Measurements from ENCODE around the gene PZP. TPM values are rescaled to one million over a fixed set of nuclear protein-coding genes. Genes with fewer than 3 reads are reported as not detected.

PZP gene
- total RNA-seq, 1 donor from 2014 or later, result not detected

- no peaks in the 10 kb centered on the region for H3K79me2 ChIP-seq (ENCODE audit: insufficient read depth, low read length)
- H3K27me3 ChIP-seq (ENCODE audit: insufficient read depth, low read length), result no peaks in the 10 kb centered on the region
- no peaks in the 10 kb centered on the region for H3K36me3 ChIP-seq (ENCODE audit: insufficient read depth, low read length)
- H3K4me2 ChIP-seq (ENCODE audit: low read length), result no peak overlapping the region
- Mint-ChIP-seq H3K4me1 (ENCODE audit: low read depth, unreplicated experiment) (no peaks in the 10 kb centered on the region), H3K9me3 (ENCODE audit: unreplicated experiment) (peaks cover 3% of the 10 kb centered on the region), H3K36me3 (ENCODE audit: low read depth, unreplicated experiment) (no peaks in the 10 kb centered on the region), H3K27ac (ENCODE audit: unreplicated experiment) (no peak overlapping the region), H3K4me3 (ENCODE audit: unreplicated experiment) (no peak overlapping the region), H3K27me3 (ENCODE audit: low read depth, unreplicated experiment) (no peaks in the 10 kb centered on the region)
- H3K4me1 ChIP-seq (ENCODE audit: insufficient read depth, low read length), result no peaks in the 10 kb centered on the region
- DNase-seq (ENCODE audit: low read depth) (no peak), FAIRE-seq (no peak)
- no peak overlapping the region for H3K27ac ChIP-seq (ENCODE audit: low read depth, low read length)
- H3K4me3 ChIP-seq (ENCODE audit: insufficient read depth, low read depth, low read length), result no peak overlapping the region
- no peak overlapping the region for H2AFZ ChIP-seq (ENCODE audit: low read depth, low read length)
- H3K9ac ChIP-seq (ENCODE audit: low read length), result no peak overlapping the region
- no peaks in the 10 kb centered on the region for H4K20me1 ChIP-seq (ENCODE audit: insufficient read depth, low read length)
- no peaks in the 10 kb centered on the region for H3K9me3 ChIP-seq (ENCODE audit: insufficient read depth, low read depth, low read length)
- TF ChIP-seq CTCF (IDR thresholded peaks at IDR 0.05; ENCODE audit: insufficient read depth, low read depth, low read length) (no peak), EZH2 (IDR thresholded peaks at IDR 0.05; ENCODE audit: insufficient read depth, low read length) (no peak)
Measured at GRCh38 chr12:9132008-9132535, 76.1 kb downstream of the PZP start.

GRCh38 chr12:9130244-9130643, 78.0 kb downstream of the PZP start:
- no peak overlapping the region for H3K27ac ChIP-seq (ENCODE audit: low read depth, low read length)
- FAIRE-seq (no peak), DNase-seq (ENCODE audit: low read depth) (no peak)
- TF ChIP-seq CTCF (IDR thresholded peaks at IDR 0.05; ENCODE audit: insufficient read depth, low read depth, low read length), result no peak
- TF ChIP-seq EZH2 (IDR thresholded peaks at IDR 0.05; ENCODE audit: insufficient read depth, low read length), result no peak
- Mint-ChIP-seq H3K4me1 (ENCODE audit: low read depth, unreplicated experiment) (no peaks in the 10 kb centered on the region), H3K36me3 (ENCODE audit: low read depth, unreplicated experiment) (no peaks in the 10 kb centered on the region), H3K27me3 (ENCODE audit: low read depth, unreplicated experiment) (no peaks in the 10 kb centered on the region), H3K9me3 (ENCODE audit: unreplicated experiment) (peaks cover 3% of the 10 kb centered on the region), H3K27ac (ENCODE audit: unreplicated experiment) (no peak overlapping the region), H3K4me3 (ENCODE audit: unreplicated experiment) (no peak overlapping the region)
- H3K36me3 ChIP-seq (ENCODE audit: insufficient read depth, low read length), result no peaks in the 10 kb centered on the region
- H3K4me3 ChIP-seq (ENCODE audit: insufficient read depth, low read depth, low read length), result no peak overlapping the region
- no peaks in the 10 kb centered on the region for H4K20me1 ChIP-seq (ENCODE audit: insufficient read depth, low read length)
- no peak overlapping the region for H2AFZ ChIP-seq (ENCODE audit: low read depth, low read length)
- H3K4me2 ChIP-seq (ENCODE audit: low read length), result no peak overlapping the region
- H3K79me2 ChIP-seq (ENCODE audit: insufficient read depth, low read length), result no peaks in the 10 kb centered on the region
- H3K9me3 ChIP-seq (ENCODE audit: insufficient read depth, low read depth, low read length), result no peaks in the 10 kb centered on the region
- no peaks in the 10 kb centered on the region for H3K4me1 ChIP-seq (ENCODE audit: insufficient read depth, low read length)
- H3K9ac ChIP-seq (ENCODE audit: low read length), result no peak overlapping the region
- no peaks in the 10 kb centered on the region for H3K27me3 ChIP-seq (ENCODE audit: insufficient read depth, low read length)

GRCh38 chr12:9127936-9128663, 80.1 kb downstream of the PZP start:
- Histone ChIP-seq H3K27me3 (ENCODE audit: insufficient read depth, low read length) (no peaks in the 10 kb centered on the region), H3K4me2 (ENCODE audit: low read length) (no peak overlapping the region), H3K9me3 (ENCODE audit: insufficient read depth, low read depth, low read length) (no peaks in the 10 kb centered on the region), H3K9ac (ENCODE audit: low read length) (no peak overlapping the region), H3K36me3 (ENCODE audit: insufficient read depth, low read length) (no peaks in the 10 kb centered on the region), H2AFZ (ENCODE audit: low read depth, low read length) (no peak overlapping the region), H4K20me1 (ENCODE audit: insufficient read depth, low read length) (no peaks in the 10 kb centered on the region), H3K4me3 (ENCODE audit: insufficient read depth, low read depth, low read length) (no peak overlapping the region), H3K79me2 (ENCODE audit: insufficient read depth, low read length) (no peaks in the 10 kb centered on the region), H3K27ac (ENCODE audit: low read depth, low read length) (no peak overlapping the region), H3K4me1 (ENCODE audit: insufficient read depth, low read length) (no peaks in the 10 kb centered on the region)
- H3K4me1 Mint-ChIP-seq (ENCODE audit: low read depth, unreplicated experiment), result no peaks in the 10 kb centered on the region
- H3K27ac Mint-ChIP-seq (ENCODE audit: unreplicated experiment), result no peak overlapping the region
- no peak overlapping the region for H3K4me3 Mint-ChIP-seq (ENCODE audit: unreplicated experiment)
- H3K27me3 Mint-ChIP-seq (ENCODE audit: low read depth, unreplicated experiment), result no peaks in the 10 kb centered on the region
- FAIRE-seq (no peak), DNase-seq (ENCODE audit: low read depth) (no peak)
- no peaks in the 10 kb centered on the region for H3K36me3 Mint-ChIP-seq (ENCODE audit: low read depth, unreplicated experiment)
- H3K9me3 Mint-ChIP-seq (ENCODE audit: unreplicated experiment), result no peaks in the 10 kb centered on the region
- TF ChIP-seq CTCF (IDR thresholded peaks at IDR 0.05; ENCODE audit: insufficient read depth, low read depth, low read length) (no peak), EZH2 (IDR thresholded peaks at IDR 0.05; ENCODE audit: insufficient read depth, low read length) (no peak)

Data from astrocyte (in vitro differentiated cells and primary cell).